HG03103 (cell line): ENCODE results near the gene GATAD2A.

Source experiments
- ATAC-seq: cut with Tn5 transposase; IDR thresholded peaks from one replicate; pipeline ENCODE4 v1.9.1; 2021; ENCODE audit warnings: low read depth; ENCODE audit not compliant: unreplicated experiment

The GATAD2A gene

GRCh38 chr19:19486343-19487076, 81.0 kb downstream of the GATAD2A start:
- no peak for ATAC-seq

- no peak for ATAC-seq
Observed at GRCh38 chr19:19487077-19487949, 81.8 kb downstream of the GATAD2A start.

- ATAC-seq, result no peak
Observed at GRCh38 chr19:19487950-19488874, 82.7 kb downstream of the GATAD2A start.

- ATAC-seq, result no peak
Observed at GRCh38 chr19:19488875-19489690, 83.6 kb downstream of the GATAD2A start.

GRCh38 chr19:19489804-19490204, 84.3 kb downstream of the GATAD2A start:
- ATAC-seq, result no peak

- no peak for ATAC-seq
Observed at GRCh38 chr19:19490214-19490968, 84.9 kb downstream of the GATAD2A start.

GRCh38 chr19:19491321-19492025, 86.0 kb downstream of the GATAD2A start:
- no peak for ATAC-seq

- no peak for ATAC-seq
Observed at GRCh38 chr19:19492026-19492610, 86.6 kb downstream of the GATAD2A start.

GRCh38 chr19:19493841-19494546, 88.5 kb downstream of the GATAD2A start:
- ATAC-seq, result no peak

GRCh38 chr19:19495614-19496603, 90.4 kb downstream of the GATAD2A start:
- ATAC-seq, result no peak

GRCh38 chr19:19498255-19498991, 92.9 kb downstream of the GATAD2A start:
- ATAC-seq, result no peak

- ATAC-seq, result no peak
Observed at GRCh38 chr19:19499272-19499995, 94.0 kb downstream of the GATAD2A start.

- no peak for ATAC-seq
Observed at GRCh38 chr19:19500975-19501644, 95.6 kb downstream of the GATAD2A start.

GRCh38 chr19:19501798-19502197, 96.3 kb downstream of the GATAD2A start:
- no peak for ATAC-seq

- ATAC-seq, result no peak
Observed at GRCh38 chr19:19502281-19502680, 96.8 kb downstream of the GATAD2A start.
